GM12891 (cell line): ENCODE results near the gene RANBP10.

Experiments used
- PAX5 ChIP-seq: IDR thresholded peaks from 2 replicates; pipeline ENCODE4 v1.6.1; 2011; ENCODE audit warnings: low read length, moderate library complexity, mild to moderate bottlenecking; ENCODE audit not compliant: insufficient read depth, severe bottlenecking
- POLR2A ChIP-seq: IDR thresholded peaks from 2 replicates; pipeline ENCODE4 v1.6.1; 2011; ENCODE audit warnings: low read depth, low read length, control low read depth
- POLR2AphosphoS5 ChIP-seq: IDR thresholded peaks from 2 replicates; pipeline ENCODE4 v1.6.1; 2011; ENCODE audit warnings: low read depth, low read length, control low read depth
- POU2F2 ChIP-seq: IDR thresholded peaks from 2 replicates; pipeline ENCODE4 v1.6.1; 2011; ENCODE audit warnings: low read depth, mild to moderate bottlenecking, control low read depth, low read length, moderate library complexity
- SPI1 ChIP-seq: IDR thresholded peaks from 2 replicates; pipeline ENCODE4 v1.6.1; 2011; ENCODE audit warnings: low read depth, low read length, control low read depth
- TAF1 ChIP-seq: IDR thresholded peaks from 2 replicates; pipeline ENCODE4 v1.6.1; 2011; ENCODE audit warnings: low read depth, low read length, control low read depth

- TF ChIP-seq POLR2A (no peak), TAF1 (no peak), SPI1 (no peak), POLR2AphosphoS5 (no peak), POU2F2 (no peak), PAX5 (no peak)
These were observed 35.9 kb downstream of the RANBP10 start for GRCh38 chr16:67770346-67770991.
